ENCODE measurements around the gene SEC14L3.
"Not testable (repeated sequence)": the region's sequence is repeated elsewhere in the genome, so short reads cannot be mapped to it uniquely, and the experiment has no call there.

The SEC14L3 gene

GRCh38 chr22:30451488-30451887, 20.3 kb downstream of the SEC14L3 start:
- H3K27ac ChIP-seq = not testable (repeated sequence)

GRCh38 chr22:30447656-30448055, 24.2 kb downstream of the SEC14L3 start:
- Histone ChIP-seq H3K4me3 (no peak overlapping the region), H3K27ac (no peak overlapping the region)

More at GRCh38 chr22:30451488-30451887, 20.3 kb downstream of the SEC14L3 start:
- not testable (repeated sequence) for H3K4me3 ChIP-seq

GRCh38 chr22:30445438-30446145, 26.2 kb downstream of the SEC14L3 start:
- Histone ChIP-seq H3K27ac (no peak overlapping the region), H3K4me3 (no peak overlapping the region)

GRCh38 chr22:30444632-30445437, 27.0 kb downstream of the SEC14L3 start:
- no peak overlapping the region for H3K4me3 ChIP-seq
- H3K27ac ChIP-seq = no peak overlapping the region

- Histone ChIP-seq H3K4me3 (no peak overlapping the region), H3K27ac (no peak overlapping the region)
Measured at GRCh38 chr22:30441088-30441487, 30.7 kb downstream of the SEC14L3 start.

GRCh38 chr22:30439836-30440235, 32.0 kb downstream of the SEC14L3 start:
- Histone ChIP-seq H3K4me3 (no peak overlapping the region), H3K27ac (no peak overlapping the region)

- no peak overlapping the region for H3K4me3 ChIP-seq
- H3K27ac ChIP-seq = no peak overlapping the region
Measured at GRCh38 chr22:30439226-30439625, 32.6 kb downstream of the SEC14L3 start.

- Histone ChIP-seq H3K4me3 (no peak overlapping the region), H3K27ac (no peak overlapping the region)
Measured at GRCh38 chr22:30438559-30438958, 33.3 kb downstream of the SEC14L3 start.

- Histone ChIP-seq H3K4me3 (no peak overlapping the region), H3K27ac (peak overlapping the region in 18 of 21 experiments; percentile 11 to 81 (median 41))
Measured at GRCh38 chr22:30436196-30436595, 35.6 kb downstream of the SEC14L3 start.

GRCh38 chr22:30435674-30436126, 36.1 kb downstream of the SEC14L3 start:
- H3K27ac ChIP-seq = peak overlapping the region in 18 of 21 experiments; percentile 11 to 81 (median 47)

GRCh38 chr22:30434843-30435242, 37.0 kb downstream of the SEC14L3 start:
- Histone ChIP-seq H3K27ac (peak overlapping the region in 14 of 21 experiments; percentile 7 to 81 (median 63)), H3K4me3 (no peak overlapping the region)

More at GRCh38 chr22:30435674-30436126, 36.1 kb downstream of the SEC14L3 start:
- no peak overlapping the region for H3K4me3 ChIP-seq

GRCh38 chr22:30433773-30434172, 38.0 kb downstream of the SEC14L3 start:
- no peak overlapping the region for H3K4me3 ChIP-seq
- peak overlapping the region in 1 of 21 experiments; percentile 19 for H3K27ac ChIP-seq

- Histone ChIP-seq H3K4me3 (no peak overlapping the region), H3K27ac (no peak overlapping the region)
Measured at GRCh38 chr22:30433227-30433626, 38.6 kb downstream of the SEC14L3 start.

- no peak overlapping the region for H3K4me3 ChIP-seq
- no peak overlapping the region for H3K27ac ChIP-seq
Measured at GRCh38 chr22:30432520-30432919, 39.3 kb downstream of the SEC14L3 start.

- H3K4me3 ChIP-seq = no peak overlapping the region
- no peak overlapping the region for H3K27ac ChIP-seq
Measured at GRCh38 chr22:30432096-30432495, 39.7 kb downstream of the SEC14L3 start.

GRCh38 chr22:30430933-30431332, 40.9 kb downstream of the SEC14L3 start:
- no peak overlapping the region for H3K4me3 ChIP-seq
- no peak overlapping the region for H3K27ac ChIP-seq

- Histone ChIP-seq H3K27ac (no peak overlapping the region), H3K4me3 (no peak overlapping the region)
Measured at GRCh38 chr22:30429887-30430286, 41.9 kb downstream of the SEC14L3 start.

- Histone ChIP-seq H3K4me3 (no peak overlapping the region), H3K27ac (no peak overlapping the region)
Measured at GRCh38 chr22:30427871-30428270, 43.9 kb downstream of the SEC14L3 start.

GRCh38 chr22:30426388-30427353, 45.1 kb downstream of the SEC14L3 start:
- Histone ChIP-seq H3K27ac (peak overlapping the region in 18 of 21 experiments; percentile 17 to 99 (median 80)), H3K4me3 (peak overlapping the region; percentile 44 to 83 (median 65))
